Kidney (tissue), 14 donors: ENCODE measurements around the gene WDR72. TPM values are rescaled to one million over a fixed set of nuclear protein-coding genes. Genes with fewer than 3 reads are reported as not detected.

Experiments
- DNase-seq, 5 donors: peaks; one replicate each; pipeline ENCODE4 v3.0.0-alpha.2; 2013 to 2020
- FAIRE-seq: peaks from 2 replicates; lab custom pipeline; 2012; peaks lifted over from hg19 to GRCh38; lab: Jason Lieb, UNC
- H3K27ac ChIP-seq, 2 donors: one replicate each; pipeline ENCODE4 v1.7.0; 2013; ENCODE audit warnings: low read depth in 2 of 2, low read length in 2 of 2, inconsistent platforms in 1 of 2
- H3K27me3 ChIP-seq: one replicate; pipeline ENCODE4 v1.7.1; 2013; ENCODE audit warnings: low read length, inconsistent platforms; ENCODE audit not compliant: control insufficient read depth, insufficient read depth
- H3K36me3 ChIP-seq, 3 donors: one replicate each; pipeline versions ENCODE4 v1.7.0 to v1.7.1; 2013; ENCODE audit warnings: low read length in 3 of 3, control low read depth in 1 of 3, inconsistent platforms in 1 of 3; ENCODE audit not compliant: insufficient read depth in 3 of 3, control insufficient read depth in 2 of 3
- H3K4me1 ChIP-seq, 3 donors: one replicate each; pipeline versions ENCODE4 v1.7.0 to v1.7.1; 2013; ENCODE audit warnings: low read length in 3 of 3, inconsistent platforms in 1 of 3, low read depth in 1 of 3; ENCODE audit not compliant: control insufficient read depth in 2 of 3, insufficient read depth in 2 of 3
- H3K4me3 ChIP-seq, 3 donors: one replicate each; pipeline versions ENCODE4 v1.7.0 to v1.8.1; 2013; ENCODE audit warnings: low read length in 3 of 3, control low read depth in 1 of 3, inconsistent platforms in 1 of 3
- H3K9ac ChIP-seq, 3 donors: one replicate each; pipeline versions ENCODE4 v1.7.0 to v1.7.1; 2013; ENCODE audit warnings: low read length in 3 of 3, control low read depth in 1 of 3, inconsistent platforms in 1 of 3
- H3K9me3 ChIP-seq, 3 donors: one replicate each; pipeline versions ENCODE4 v1.7.0 to v1.7.1; 2013; ENCODE audit warnings: low read length in 3 of 3, control low read depth in 1 of 3, inconsistent platforms in 1 of 3; ENCODE audit not compliant: control insufficient read depth in 2 of 3, insufficient read depth in 1 of 3
- CTCF ChIP-seq: IDR thresholded peaks from 3 replicates; pipeline ENCODE4 v1.5.1; 2012; ENCODE audit warnings: mild to moderate bottlenecking, moderate library complexity, borderline replicate concordance; ENCODE audit not compliant: insufficient read depth; ENCODE audit errors: extremely low read depth
- intact Hi-C: fragments of 100-400 bp; cut with DNase I; formaldehyde crosslinking; loops from one replicate; pipeline ENCODE4 v1.11.1; 2022
- polyA plus RNA-seq: library from polyadenylated mRNA; stranded (reverse); fragments of 350-450 nt; fragmentation: Illumina TruSeq; extraction: RNeasy Lipid Tissue Mini Kit (QIAGEN cat#74804); gene quantifications from one replicate; pipeline ENCODE4 v1.2.3, GENCODE V29; 2014; ENCODE audit warnings: low read depth, low replicate concordance; ENCODE audit not compliant: insufficient read depth
- total RNA-seq: library from RNA; stranded (reverse); fragmentation: NEBNext Ultra II Directional; extraction: Animal tissue kit (Norgen Biotek cat#: 25700); gene quantifications from one replicate; pipeline ENCODE4 v1.2.1, GENCODE V29; 2021
- donor health status: control.
- donor health status: control.
- donor health status: control.
- donor health status: control.
- donor health status: control.
- donor health status: DM: yes; HTN: yes; CAD: no.
- donor health status: Normal renal cell carcinoma (clear cell type).

Gene WDR72
- total and polyA plus RNA-seq, 2 donors from 2014 or later = 55.7 to 60.0 TPM

GRCh38 chr15:53564647-53565046 is 194.8 kb downstream of the WDR72 start:
- no peak for DNase-seq
- no peak for FAIRE-seq
- no peak for TF ChIP-seq CTCF
- Histone ChIP-seq H3K4me3 (no peak overlapping the region), H3K4me1 (peaks cover 4 to 16% (median 6%) of the 10 kb centered on the region in 3 donors), H3K27me3 (no peaks in the 10 kb centered on the region), H3K27ac (no peak overlapping the region), H3K36me3 (no peaks in the 10 kb centered on the region), H3K9ac (no peak overlapping the region), H3K9me3 (no peaks in the 10 kb centered on the region)
- intact Hi-C loops = no loop called here

DNA sequence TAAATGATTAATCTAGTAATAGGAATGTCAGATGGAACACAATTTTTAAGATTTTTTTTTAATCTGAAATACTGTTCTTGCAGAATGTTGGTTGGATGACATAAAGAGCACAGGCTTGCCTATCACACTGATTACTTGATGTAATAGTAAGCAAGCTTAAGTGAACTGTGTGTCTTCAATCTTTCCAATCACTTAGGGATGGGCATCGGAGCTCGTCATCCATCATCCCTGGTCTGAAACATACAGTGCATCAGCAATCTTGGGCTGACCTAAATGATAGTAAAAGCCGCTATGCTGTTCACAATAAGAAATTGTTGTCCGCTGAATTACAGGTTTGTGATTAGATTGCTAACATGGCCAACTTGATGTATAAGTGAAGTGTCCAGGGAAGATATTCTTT is 195.8 kb downstream of the WDR72 start:
- intact Hi-C loops = no loop called here
- FAIRE-seq = no peak
- Histone ChIP-seq H3K36me3 (no peaks in the 10 kb centered on the region), H3K4me3 (no peak overlapping the region), H3K9me3 (no peaks in the 10 kb centered on the region), H3K4me1 (peaks cover 4 to 18% (median 6%) of the 10 kb centered on the region in 3 donors), H3K9ac (no peak overlapping the region), H3K27ac (no peak overlapping the region), H3K27me3 (no peaks in the 10 kb centered on the region)
- no peak for DNase-seq
- no peak for TF ChIP-seq CTCF

GRCh38 chr15:53559364-53560277 is 199.8 kb downstream of the WDR72 start:
- H3K4me1 ChIP-seq = peaks cover 4 to 18% (median 6%) of the 10 kb centered on the region in 3 donors
- H3K27me3 ChIP-seq = no peaks in the 10 kb centered on the region
- no peak overlapping the region for H3K9ac ChIP-seq
- intact Hi-C loops = no loop called here
- no peak for TF ChIP-seq CTCF
- peaks cover 0 to 5% (median 0%) of the 10 kb centered on the region in 3 donors for H3K36me3 ChIP-seq
- H3K4me3 ChIP-seq = peak overlapping the region in 1 of 3 donors; percentile 37
- no peaks in the 10 kb centered on the region for H3K9me3 ChIP-seq
- peak; percentile 33 for FAIRE-seq
- peak overlapping the region; percentile 0 to 15 for H3K27ac ChIP-seq
- DNase-seq = peak in 3 of 5 donors; percentile 18 to 83 (median 68)
